HG03354 (cell line): ENCODE data around the gene KRTAP11-1.

Experiments used
- ATAC-seq: cut with Tn5 transposase; IDR thresholded peaks from one replicate; pipeline ENCODE4 v1.9.1; 2021; ENCODE audit warnings: mild to moderate bottlenecking; ENCODE audit not compliant: unreplicated experiment, poor library complexity, severe bottlenecking

Gene KRTAP11-1, protein sequence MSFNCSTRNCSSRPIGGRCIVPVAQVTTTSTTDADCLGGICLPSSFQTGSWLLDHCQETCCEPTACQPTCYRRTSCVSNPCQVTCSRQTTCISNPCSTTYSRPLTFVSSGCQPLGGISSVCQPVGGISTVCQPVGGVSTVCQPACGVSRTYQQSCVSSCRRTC

DNA sequence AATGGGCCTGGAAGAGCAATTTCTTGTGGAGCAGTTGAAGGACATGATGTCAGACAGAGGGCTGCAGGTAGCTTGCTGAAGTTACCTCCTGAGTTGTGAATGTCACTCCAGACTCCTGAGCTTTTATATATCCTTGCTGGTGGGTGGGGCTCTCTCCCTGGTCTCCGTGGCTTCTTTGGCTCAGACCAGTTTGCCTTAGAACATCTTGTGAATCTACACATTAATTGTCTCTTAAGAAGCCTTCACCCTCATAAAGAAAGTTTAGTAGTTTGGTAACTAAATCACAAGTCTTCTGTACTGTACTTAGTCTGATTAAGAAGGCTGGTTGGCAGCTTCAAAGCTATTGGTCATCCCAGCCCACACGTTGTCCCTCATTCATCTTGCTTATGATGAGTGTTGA lies at the start of gene KRTAP11-1:
Gene KRTAP11-1 (minus strand): TSS at position 101 of the 400 bp plus-strand sequence. CDS start 56 bp downstream, at position 45.
- ATAC-seq, result no peak

- ATAC-seq, result no peak
These were observed 42.8 kb upstream of the KRTAP11-1 start for GRCh38 chr21:30924146-30924700.

DNA sequence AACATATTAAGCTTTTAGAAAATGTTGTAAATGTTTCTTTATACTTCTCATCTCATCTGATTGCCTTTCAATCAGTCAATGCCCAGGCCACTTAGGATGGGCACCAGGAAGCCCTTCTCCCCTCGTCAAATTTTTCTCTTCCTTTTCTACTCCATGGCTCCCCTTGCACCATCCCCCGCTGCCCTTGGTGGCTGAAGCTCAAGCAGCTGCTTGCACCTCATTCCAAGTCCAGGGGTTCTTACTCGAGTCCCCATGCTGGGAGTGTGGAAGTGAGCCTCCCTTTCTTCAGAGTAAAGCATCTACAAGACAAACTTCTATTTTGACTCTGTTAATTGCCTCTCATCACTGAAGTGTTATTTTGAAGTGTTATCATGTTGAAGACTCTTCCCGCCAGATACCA lies 39.7 kb upstream of the KRTAP11-1 start:
- no peak for ATAC-seq

GRCh38 chr21:30917557-30917956 lies 36.2 kb upstream of the KRTAP11-1 start:
- no peak for ATAC-seq

DNA sequence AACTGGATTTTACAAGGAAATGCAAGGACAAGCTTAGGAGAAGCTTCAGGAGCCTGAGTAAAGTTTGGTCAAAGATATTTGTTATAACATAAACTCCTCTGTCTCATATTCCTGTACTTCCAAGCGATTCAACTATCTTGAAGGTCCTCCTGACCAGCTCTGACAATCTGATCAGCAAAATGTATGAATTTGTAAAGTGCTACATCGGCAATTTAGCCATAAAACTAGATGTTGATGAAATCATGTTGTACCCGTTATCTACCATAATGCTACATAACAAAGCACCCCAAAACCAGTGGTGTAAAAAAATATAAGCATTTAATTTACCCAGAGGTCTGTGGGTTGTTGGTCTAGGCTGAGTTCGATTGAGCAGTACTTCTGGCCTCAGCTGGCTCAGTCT lies 19.5 kb upstream of the KRTAP11-1 start:
- no peak for ATAC-seq

GRCh38 chr21:30882866-30883597 lies 1.7 kb upstream of the KRTAP11-1 start:
- ATAC-seq, result no peak

DNA sequence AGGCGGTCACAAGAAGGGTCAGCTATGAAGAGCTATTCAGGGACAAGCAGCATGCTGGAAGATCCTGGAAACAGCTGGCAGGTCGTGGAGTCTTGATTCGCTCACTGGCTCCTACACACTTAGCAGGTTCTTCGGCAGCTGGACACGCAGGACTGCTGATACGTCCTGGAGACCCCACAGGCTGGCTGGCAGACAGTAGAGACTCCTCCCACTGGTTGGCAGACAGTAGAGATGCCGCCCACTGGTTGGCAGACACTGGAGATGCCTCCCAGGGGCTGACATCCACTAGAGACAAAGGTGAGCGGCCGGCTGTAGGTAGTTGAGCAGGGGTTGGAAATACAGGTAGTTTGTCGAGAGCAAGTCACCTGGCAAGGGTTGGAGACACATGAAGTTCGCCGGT lies 466 bp downstream of the KRTAP11-1 start:
- ATAC-seq, result no peak

GRCh38 chr21:30874526-30874925 lies 6.9 kb downstream of the KRTAP11-1 start:
- ATAC-seq, result no peak

GRCh38 chr21:30847627-30848500 lies 33.5 kb downstream of the KRTAP11-1 start:
- no peak for ATAC-seq

DNA sequence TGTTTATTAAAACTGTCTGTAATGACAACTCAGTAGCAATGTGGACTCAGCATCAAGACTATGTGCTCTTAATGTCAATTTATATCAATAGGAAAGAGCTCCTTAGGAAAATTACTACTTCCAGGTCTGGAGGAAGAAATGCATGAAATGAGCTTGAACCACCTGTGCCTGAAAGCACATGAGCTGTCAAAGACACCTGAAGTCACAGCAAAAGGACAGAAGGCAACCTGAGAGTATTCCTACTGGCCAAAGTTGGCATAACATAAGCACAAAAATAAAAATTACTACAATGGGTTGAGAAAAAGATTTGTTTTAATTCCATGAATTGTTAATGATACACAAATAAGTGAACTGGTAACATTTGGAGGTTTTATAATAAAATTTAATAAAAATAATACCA lies 38.4 kb downstream of the KRTAP11-1 start:
- no peak for ATAC-seq

DNA sequence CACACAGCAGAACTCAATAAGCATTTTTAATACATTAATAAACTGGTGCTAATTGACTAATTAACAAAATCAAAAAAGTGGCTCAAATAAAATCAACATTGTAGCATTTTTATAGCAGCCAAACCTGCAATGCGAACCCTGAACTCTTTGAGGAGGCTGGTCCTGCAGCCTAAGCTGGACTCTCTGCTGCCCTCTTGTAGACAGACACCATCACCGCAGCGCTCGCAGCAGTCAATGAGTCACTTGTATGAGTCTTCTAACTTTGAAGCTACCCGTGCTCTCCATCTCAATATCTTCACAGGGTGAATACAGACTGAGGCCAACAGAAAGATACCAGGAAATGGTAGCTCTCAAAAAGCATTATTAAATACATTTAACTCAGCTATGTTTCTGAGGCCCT lies 42.1 kb downstream of the KRTAP11-1 start:
- no peak for ATAC-seq

DNA sequence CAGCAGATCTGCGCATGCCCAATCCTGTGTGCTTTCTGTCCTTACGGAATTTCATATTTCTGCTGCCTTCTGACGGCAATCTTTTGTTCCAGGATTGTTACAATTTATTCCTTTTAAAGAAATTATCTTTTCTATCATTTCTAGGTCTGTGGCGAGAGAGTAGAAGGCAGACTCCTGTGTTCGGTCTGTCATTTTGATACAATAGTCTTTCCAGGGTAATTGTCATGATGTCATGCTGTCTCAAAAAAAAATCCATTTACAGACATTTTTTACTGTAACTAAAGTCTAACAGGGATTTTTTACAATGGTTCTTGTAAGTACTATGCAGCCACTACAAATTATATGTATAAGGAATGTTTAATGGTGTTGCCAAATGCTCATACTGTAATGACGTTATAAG lies 42.8 kb downstream of the KRTAP11-1 start:
- no peak for ATAC-seq

- ATAC-seq, result no peak
These were observed 50.1 kb downstream of the KRTAP11-1 start for GRCh38 chr21:30831194-30831765.
